Stimulated activated CD8-positive, alpha-beta memory T cell treated with anti-CD3 and anti-CD28 coated beads, Interleukin-12 subunit alpha, Interleukin-12 subunit beta, amount 100 ng/mL, for 4 hours (primary cell): Measurements from ENCODE around the gene URGCP.
"Not testable (repeated sequence)": the region's sequence is repeated elsewhere in the genome, so short reads cannot be mapped to it uniquely, and the experiment has no call there.

Source experiments
- DNase-seq: peaks from one replicate; pipeline ENCODE4 v3.0.0-alpha.2; 2020; ENCODE audit warnings: low read depth

Gene URGCP

DNA sequence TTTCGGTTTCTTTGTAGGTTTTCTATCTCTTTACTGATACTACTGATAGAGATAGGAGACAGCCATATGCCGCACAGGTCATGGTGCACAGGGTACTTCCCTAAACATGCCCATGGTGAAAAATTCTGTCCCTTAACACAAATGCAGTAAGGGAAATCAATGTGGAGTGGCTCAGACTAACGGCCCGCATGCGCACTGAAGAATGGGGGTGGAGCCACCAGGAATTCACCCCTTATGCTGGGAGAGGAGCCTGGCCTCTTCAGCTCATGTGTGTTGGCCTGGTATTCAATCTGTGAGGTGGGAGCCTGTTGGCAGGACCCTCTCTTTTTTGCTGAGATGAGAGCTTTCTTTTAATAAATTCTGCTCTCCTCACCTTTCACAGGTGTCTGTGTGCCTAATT lies 8.4 kb upstream of the URGCP start:
- no peak for DNase-seq

DNA sequence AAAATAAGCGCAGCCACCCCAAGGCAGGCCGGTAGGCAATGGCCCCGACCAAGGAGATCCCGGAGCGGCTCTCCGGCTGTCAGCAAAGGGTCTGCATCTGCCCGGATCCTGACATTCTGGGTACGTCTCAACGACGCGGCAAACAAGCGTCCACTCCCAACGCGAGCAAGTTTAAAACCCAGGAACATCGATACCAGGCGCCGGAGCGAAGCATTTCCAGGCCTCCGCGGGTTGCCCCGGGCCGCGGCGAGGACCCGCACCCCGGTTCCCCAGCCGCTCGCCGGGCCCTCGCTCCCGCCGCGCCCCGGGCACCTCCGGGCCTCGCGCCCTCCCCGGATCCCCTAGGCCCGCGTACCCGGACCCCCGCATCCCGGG lies 453 bp downstream of the URGCP start:
- no peak for DNase-seq

DNA sequence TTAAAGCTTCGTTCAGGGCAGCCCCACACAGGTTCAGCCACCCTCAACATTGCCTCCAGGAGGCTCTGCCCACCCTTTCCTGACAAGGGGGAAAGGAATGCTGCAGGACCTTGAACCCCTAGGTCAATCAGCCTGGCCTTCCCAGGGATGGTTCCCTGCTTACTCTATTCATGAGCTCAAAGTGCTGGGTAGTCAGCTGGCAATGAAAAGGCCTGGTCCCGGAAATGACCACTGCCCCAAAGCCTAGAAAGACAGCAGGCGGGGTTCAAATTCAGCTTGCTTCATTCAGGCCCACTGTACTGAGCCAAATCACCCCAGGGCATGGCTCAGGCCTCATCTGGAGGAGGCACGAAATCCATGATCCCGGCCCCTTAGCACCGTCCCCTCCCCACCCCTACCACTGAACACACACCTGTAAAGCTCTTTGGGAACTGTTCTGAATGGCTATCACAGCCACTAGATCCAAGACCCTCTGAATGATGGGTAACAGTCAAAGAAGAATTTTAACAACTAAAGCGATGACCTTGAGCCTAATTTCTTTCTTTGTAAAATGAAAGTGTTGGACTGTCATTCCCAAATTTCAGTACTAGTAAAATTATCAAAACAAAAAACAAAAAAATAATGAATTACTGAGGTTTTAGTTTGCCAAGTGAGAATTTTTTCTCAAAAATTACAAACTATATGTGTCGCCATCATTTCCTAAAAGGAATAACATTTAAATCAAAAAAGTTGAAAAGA lies 1.0 kb downstream of the URGCP start:
- no peak for DNase-seq

DNA sequence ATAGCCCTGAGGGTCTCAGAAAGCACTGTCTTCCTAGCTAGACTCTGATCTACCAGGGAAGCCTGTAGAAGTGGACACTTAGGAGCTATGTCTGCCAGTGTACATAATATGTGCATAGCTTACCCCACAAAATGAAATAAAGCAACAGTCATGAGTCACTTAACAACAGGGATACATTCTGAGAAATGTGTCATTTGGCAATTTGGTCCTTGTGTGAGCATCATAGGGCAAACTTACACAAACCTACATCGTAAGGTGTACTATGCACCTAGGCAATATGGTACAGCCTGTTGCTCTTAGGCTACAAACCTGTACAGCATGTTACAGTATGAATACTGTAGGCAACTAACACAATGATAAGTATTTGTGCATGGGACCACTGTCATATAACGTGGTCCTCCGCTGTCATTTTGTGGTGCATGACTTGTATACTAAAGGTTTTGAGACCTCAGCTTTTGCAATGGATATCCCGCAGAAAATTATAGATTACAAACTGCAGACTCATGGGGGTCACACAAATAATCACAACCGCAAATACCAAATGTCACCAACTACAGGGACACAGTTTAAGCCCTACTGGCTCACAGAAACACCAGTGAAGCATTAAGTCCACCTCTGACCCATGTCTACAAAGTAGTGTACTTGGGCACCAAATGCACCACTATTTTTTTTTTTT lies 1.7 kb downstream of the URGCP start:
- DNase-seq = no peak

DNA sequence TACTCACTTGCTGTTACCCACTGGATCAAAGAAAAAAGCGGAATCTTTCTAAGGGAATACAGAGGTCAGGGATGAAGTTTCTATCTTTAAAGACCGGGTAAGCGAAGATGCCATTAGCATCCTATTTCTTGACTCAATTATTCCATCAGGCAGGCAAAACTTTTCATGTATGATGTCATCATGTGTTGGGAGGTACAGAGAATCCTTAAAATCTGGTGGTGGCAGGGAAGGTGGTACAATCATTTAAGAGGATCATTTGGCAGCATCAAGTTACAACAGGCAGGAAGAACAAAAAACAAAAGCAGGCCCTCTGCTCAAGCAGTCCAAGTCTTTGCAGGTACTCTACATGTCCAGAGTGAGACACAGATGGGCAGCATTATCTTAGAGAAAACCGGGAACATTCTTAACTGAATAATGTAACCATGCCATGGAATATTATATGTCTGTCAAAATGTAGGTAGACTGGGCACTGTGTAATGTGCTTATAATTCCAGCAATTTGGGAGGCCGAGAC lies 3.8 kb downstream of the URGCP start:
- no peak for DNase-seq

DNA sequence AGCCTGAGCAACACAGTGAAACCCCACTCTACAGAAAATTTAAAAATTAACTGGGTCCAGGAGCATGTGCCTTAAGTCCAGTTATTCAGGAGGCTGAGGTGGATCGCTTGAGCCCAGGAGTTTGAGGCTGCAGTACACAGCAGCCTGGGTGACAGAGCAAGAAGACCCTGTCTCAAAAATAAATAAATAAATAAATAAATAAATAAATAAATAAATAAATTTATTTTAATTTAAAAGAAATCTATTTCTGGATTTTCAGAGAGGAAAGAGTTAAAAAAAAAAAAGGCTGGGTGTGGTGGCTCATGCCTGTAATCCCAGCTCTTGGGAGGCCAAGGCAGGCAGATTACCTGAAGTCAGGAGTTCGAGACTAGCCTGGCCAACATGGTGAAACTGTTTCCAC lies 7.8 kb downstream of the URGCP start:
- DNase-seq = not testable (repeated sequence)

DNA sequence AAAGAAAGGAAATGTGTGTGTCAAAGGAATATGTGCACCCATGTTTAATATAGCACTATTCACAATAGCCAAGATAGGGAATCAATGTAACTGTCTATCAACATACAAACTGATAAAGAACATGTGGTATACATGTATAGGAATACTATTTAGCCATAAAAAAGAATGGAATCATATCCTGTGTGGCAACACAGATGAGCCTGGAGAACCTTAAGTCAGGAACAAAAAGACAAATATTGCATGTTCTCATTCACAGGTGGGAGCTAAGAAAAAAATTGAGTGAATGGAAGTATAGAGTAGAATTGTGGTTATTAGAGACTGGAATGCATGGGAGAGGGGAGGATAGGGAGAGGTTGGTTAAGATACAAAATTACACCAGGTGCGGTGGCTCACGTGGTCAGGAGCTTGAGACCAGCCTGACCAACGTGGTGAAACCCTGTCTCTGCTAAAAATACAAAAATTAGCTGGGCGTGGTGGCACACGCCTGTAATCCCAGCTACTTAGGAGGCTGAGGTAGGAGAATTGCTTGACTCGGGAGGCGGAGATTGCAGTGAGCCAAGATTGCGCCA lies 10.5 kb downstream of the URGCP start:
- DNase-seq = no peak

DNA sequence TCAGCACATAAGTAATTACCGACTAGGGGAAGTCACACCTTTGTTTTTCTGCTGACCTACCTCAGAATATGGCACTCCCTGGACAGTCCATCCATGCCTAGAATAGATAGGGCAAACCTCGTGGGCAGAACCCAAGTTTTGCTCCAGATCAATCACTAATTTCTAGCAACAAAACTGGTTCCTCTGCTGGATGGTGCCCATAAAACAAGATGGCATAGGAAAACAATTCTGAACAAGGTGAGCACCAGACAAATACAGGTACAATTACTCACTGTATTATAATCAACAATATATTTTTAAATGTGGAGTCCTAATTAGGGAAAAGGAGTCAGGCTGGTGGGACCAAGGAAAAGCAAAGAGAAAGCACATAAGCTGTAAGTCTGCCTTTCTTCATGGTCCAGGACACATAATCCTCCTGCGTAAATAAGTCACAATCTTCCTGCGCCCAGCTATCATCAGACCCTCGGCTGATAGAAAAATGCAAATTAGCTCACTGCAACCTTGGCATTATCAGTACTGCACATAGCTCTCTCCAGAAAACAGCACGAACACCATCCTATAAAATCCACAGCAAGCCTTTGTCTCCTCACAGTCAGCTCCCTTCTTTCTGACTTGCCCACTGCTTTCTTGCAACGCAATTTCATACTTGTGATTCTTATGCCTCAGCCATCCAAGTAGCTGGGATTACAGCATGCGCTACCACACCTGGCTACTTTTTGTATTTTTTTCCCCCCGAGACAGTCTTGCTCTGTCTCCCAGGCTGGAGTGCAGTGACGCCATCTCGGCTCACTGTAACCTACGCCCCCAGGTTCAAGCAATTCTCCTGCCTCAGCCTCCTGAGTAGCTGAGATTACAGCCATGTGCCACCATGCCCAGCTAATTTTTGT lies 15.1 kb downstream of the URGCP start:
- no peak for DNase-seq

DNA sequence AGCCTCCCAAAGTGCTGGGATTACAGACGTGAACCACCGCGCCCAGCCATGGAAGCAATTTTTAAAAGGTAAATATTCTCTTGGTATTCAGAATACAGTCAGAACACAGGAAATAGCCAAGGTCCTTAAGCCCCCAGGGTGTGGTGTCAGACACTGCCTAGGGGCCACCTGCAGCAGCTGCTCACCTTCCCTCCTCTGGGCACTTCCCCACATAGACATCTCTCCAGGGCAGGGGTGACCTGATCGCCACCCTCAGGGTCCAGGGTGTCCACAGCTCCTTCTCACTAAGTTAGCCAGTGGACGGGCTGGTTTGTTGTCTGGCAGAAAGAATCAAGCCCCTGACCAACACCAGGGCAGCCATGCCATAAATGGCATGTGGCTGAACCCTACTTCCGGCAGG lies 15.9 kb downstream of the URGCP start:
- no peak for DNase-seq

DNA sequence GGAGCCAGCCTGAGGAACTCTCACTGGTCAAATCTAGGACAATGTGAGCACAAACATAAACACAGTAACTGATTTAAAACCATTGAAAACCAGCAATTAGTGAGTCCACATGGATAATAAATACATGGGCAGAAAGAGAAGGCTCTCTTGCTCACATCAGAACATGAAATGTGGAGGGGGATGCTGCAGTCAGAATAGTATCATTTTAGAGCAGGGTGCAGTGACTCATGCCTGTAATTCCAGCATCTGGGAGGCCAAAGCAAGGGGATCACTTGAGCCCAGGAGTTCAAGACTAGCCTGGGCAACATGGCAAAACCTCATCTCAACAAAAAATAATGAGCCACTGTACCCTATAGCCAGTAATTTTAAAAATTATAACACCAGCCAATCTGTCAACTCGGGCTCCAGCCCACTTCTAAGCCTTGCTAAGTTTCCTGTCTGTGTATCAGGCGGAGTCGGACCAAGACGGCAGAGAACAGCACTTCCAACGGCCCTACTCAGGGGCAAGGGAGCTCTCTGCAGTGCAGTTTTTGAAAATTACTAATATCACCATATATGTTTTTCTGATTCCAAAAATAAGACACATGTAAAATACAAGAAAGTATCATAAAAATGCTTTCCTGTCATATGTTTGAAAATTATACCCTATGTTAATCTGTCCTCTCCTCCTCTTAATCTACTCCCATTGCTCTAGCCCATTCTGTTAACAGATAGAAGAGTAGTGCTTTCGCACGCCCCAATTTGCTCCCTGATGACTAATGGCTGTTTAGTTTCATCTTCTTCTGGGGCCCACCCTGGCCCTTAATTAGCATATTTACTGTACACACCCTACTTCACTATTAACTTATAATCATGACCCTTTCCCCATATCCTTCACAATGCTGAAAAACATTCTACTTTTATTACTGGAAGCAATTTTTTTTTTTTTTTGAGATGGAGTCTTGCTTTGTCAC lies 17.1 kb downstream of the URGCP start:
- no peak for DNase-seq

DNA sequence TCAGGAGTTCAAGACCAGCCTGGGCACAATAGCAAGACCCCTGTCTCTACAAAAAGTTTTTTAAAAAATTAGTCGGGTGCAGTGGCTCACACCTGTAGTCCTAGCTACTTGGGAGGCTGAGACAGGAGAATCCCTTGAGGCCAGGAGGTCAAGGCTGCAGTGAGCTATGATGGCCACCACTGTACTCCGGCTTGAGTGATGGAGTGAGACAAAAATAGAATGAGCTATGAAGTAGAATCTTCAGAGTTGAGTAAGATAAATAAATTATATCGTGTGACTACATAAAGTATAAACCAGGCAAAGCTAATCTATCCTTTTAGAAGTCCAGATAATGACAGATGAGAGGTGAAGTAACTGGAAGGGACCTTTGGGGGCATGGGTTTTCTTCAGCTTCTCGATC lies 21.8 kb downstream of the URGCP start:
- DNase-seq = no peak

DNA sequence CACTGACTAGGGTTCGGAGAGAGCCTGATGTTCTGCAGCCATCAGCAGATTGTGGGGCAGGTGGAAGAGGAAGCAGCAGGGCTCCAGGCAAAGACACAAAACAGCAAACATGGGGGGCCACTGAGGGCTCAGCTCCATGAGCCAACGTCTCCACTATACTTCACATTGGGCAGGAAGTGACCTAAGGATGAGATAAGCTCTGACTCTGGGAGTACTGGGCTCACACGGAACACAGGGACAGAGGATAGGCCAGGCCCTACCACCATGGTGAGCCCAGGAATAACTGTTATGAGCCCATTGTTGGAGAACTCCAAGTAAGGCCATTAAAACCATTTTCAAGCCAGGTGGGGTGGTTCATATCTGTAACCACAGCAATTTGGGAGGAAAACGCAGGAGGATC lies 22.2 kb downstream of the URGCP start:
- no peak for DNase-seq

DNA sequence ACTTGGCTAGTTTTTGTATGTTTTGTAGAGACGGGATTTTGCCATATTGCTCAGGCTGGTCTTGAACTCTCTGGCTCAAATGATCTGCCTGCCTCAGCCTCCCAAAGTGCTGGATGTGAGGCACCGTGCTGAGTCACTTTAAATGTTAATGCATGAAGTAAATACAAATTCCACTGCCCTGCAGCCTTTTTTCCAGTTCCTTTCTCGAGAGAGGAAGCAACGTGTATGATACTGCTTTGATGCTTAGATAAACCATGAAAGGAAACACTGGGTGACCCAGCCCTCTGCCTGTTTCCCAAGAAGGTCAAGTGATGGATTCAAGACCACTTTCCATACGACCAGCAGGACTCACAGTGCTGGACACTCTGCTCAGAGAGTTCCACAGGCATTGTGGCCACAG lies 25.8 kb downstream of the URGCP start:
- no peak for DNase-seq

DNA sequence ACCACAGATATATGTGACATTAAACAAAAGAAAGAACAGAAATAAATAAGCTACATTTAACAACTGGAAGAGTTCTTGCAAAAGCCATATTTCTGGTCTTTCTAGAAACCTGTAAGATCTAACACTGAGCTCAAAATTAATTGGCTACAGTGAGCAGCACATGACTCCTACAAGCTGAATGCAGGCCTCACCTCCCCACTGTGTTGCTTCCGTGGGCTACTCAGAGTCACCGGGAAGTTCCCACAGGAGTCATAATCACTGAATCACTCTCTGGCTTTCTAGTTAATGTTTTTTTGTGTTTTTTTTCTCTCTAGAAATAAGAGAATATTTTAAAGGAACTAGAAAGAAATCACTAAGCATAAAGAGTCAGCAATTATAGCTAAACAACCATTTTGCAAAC lies 26.9 kb downstream of the URGCP start:
- DNase-seq = no peak

DNA sequence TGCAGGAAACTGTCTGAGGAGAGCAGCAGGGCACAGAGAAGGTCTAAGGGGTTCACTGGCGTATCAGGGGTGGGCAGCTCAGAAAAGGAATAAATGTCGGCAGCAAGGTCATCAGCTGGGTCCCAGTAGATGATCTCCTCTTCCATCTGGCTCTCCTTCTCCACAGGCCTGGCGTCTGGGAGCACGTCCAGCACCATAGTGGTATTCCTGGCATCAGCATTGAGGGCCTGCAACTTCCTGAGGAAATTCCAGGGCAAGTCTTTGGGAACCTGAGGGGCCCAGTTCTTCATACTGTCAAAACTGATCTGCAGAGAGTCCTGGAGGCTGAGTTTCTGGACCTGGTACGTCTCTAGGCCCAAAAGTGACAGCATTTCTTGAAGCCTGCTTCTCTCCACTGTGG lies 27.5 kb downstream of the URGCP start:
- DNase-seq = no peak

DNA sequence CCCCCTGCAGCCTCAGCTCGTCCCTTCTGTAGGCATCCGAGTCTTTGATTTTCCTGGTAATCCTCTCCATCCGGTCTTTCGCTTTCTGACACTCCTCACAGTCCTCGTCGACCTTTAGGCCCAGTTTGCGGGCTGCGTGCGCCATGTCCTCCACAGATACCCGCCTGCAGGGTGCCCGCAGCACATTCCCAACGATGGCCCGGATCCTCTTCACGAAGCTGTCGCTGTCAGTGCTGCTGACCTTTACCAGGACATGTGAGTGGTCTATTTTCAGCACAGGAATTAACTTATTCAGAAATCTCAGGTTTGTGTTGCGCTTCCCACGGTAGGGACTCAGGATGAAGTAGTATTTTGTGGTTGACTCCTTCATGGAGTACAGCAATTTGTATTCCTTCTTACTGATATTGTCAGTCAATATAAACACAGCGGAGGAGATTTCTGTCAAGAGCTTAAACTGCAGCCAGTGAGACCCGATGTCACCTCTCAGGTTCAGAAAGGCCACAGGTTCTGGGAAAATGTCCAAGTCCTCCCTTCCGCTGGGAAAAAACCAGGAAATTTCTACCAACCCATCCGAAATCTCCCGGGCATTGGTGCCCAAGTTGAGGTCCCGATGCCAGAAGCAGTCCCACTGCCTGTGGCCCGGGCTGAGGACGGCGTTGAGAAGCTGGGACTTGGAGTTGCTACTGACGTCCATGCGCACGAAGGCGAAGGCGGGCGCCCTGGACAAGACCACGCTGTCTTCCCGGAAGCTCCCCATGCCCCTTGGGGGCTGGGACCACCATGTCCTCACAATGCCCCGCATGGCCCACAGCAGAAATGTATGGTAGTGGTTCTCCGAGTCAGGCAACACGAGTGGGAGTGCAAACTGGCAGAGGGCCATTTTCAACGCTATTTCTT lies 28.2 kb downstream of the URGCP start:
- DNase-seq = no peak

DNA sequence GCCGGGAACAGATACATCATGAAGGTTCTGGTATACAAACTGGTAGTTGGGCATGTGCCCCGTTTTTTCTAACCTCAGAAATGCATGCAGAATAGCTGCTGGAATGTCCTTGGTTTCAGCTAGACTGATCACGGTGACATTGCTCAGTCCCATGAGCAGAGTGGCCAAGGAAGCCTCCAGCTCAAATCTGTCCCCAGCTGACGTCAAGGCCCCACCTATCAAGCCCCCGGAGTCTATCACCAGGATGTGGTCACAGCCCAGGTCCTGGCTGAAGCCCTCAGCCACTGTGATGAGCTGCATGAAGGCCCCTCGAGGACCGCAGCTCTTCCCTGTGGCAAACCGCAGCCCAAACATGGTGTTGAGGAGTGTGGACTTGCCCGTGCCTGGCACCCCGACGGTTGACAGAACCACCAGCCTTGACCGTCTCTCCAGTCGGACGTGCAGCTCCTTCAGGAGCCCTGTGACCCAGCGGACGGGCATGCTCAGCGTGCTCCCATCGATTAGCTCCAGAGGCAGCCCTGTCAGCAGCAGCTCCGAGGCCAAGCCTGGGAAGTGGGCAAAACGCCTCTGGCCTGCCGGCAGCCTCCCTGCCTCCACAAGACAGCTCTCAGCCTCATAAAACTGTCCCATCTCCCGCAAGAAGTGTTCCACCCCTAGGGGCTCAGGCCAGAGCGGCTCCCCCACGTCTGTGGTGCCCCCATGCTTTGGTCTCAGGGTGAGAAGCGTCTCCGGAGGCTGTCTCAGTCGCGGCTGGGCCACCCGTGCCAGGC lies 29.2 kb downstream of the URGCP start:
- DNase-seq = no peak

DNA sequence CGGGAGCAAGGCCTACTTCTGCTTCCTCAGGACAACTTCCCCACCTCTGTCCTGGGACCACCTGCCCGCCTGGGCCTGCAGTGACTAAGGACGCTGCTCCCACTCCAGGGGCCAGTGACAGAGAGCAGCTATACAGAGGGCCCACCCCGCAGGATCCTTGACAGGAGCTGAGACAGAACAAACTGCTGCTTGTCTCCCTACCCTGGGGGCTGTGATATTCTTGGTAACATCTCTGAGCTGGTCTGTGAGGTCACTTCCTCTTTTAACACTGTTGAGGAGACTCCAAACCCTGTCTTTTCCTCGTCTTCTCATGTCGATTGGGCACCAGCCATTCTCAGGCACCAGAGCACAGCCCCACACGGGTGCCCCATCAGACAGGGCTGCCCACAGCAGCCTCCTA lies 30.2 kb downstream of the URGCP start:
- DNase-seq = no peak

DNA sequence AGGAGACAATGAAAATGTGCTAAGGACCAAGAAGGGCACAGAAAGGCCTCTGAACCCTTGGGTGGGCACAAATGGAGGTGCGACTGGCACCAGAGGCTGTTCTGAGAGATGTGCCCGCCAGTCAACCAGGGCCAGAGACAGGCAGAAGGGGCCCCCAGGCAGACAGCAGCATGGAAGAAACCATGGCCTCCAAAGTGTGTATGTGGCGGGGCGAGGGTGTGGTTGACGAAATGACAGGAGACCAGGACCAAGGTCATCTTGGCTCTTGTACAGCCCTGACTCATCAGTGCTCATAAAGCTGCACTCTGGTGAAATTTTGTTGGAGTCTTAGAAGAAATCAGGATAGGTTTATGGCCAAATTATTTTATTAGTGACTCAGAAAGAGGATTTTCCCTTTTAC lies 33.1 kb downstream of the URGCP start:
- DNase-seq = no peak
